ENCODE results near the gene CDIP1.

DNA sequence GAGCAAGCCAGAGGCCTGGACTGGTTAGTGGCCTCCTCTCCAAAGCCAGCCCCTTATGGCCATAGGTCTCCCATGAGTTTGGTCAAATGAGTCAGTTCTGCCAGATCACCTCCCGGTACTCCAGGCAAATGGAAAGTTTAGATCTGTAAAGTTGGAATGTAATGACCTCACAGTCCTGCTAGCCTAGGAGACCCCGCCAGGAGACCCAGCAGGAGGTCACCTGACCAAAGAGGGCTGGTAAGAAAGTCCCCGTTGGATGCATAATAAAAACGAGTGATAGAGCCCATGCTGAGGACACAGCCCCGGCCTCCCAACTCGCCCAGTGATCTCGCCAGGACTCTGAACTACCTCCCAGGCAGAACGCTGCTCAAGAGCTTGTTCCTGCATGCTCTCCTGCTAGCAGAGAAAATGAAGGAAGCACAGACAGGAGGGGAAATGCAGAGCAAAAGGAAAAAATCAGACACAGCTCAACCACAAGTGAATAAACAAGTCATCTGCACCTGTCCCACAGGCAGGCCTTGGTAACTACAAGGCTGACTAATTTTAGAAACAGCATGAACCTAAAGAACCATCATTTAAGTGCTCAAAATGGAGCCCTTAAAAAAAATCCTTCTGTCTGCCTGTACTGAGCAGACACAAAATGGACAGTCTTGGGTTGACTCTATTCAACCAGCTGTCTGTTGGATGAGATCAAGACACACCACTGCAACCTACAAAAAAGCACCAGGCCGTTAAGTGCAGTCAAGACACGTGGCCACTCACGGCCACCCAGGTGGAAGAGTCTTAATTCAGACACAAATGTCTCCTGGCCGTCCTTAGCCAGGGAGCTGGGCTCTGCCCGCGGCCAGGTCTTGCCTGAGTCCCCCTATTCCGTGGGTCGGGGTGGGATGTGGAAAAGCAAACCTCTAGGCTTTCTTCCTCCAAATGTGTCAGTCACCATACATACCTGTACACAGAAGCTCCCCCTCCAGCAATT lies 9.2 kb downstream of the CDIP1 start:
- TF ChIP-seq POLR2A (IDR thresholded peaks at IDR 0.05; ENCODE audit: low read depth, low read length) (no peak), TAF1 (IDR thresholded peaks at IDR 0.05; ENCODE audit: low read depth, low read length) (no peak), POLR2AphosphoS5 (IDR thresholded peaks at IDR 0.05; ENCODE audit: low read depth, low read length) (no peak), SPI1 (IDR thresholded peaks at IDR 0.05; ENCODE audit: low read depth, low read length) (no peak; the same call in 1 of the 2 replicates), PAX5 (IDR thresholded peaks at IDR 0.05; ENCODE audit: insufficient read depth, low read length, severe bottlenecking) (no peak)

All from GM12891 (cell line).